HCT116 (cell line): ENCODE data around the gene PDE6C. TPM values are rescaled to one million over a fixed set of nuclear protein-coding genes. Genes with fewer than 3 reads are reported as not detected.

Experiments used
- ATAC-seq: fragments of 200-7000 bp; cut with Tn5 transposase; 2 replicates; pipeline ENCODE4 v1.9.1; 2020; ENCODE audit warnings: mild to moderate bottlenecking, moderate library complexity
- BruUV-seq: library from RNA; stranded (reverse); fragments of 400-500 nt; replicated peaks from 2 replicates; lab custom pipeline; 2021; lab: Mats Ljungman, UMichigan
- CTCF ChIA-PET: fragments of 300-600 bp; sonication (Branson Sonifier 250); formaldehyde crosslinking; loops from one replicate; lab custom pipeline; 2021; ENCODE audit warnings: antibody characterized with exemption; lab: Charles Lee
- POLR2A ChIA-PET: fragments of 300-600, 350-600 bp; sonication (Branson Sonifier 250); formaldehyde crosslinking; loops from one replicate; lab custom pipeline; 2021; ENCODE audit warnings: antibody characterized with exemption; lab: Charles Lee
- RAD21 ChIA-PET, 2 experiments: fragments of 300-600 bp; sonication (Branson Sonifier 250); formaldehyde crosslinking; loops; one replicate each; lab custom pipeline; 2023; ENCODE audit warnings: low total read pairs in 2 of 2; ENCODE audit not compliant: uncharacterized antibody in 2 of 2, unreplicated experiment in 2 of 2, low non-redundant PET in 1 of 2; lab: Charles Lee
- DNase-seq: peaks from one replicate; pipeline ENCODE4 v3.0.0-alpha.2; 2010; ENCODE audit warnings: low read depth, low spot score
- H2AFZ ChIP-seq: fragments of 200-600 bp; shearing (Covaris generic), sonication (generic); 2 replicates; pipeline ENCODE4 v1.6.1; 2017; ENCODE audit warnings: low read depth, mixed run types, mixed read lengths, antibody characterized with exemption, low read length; ENCODE audit not compliant: poor library complexity, severe bottlenecking
- H3K27ac ChIP-seq: 2 replicates; pipeline ENCODE4 v1.5.1; 2012; ENCODE audit warnings: low read depth, low read length
- H3K27me3 ChIP-seq: fragments of 200-600 bp; sonication (generic); 2 replicates; pipeline ENCODE4 v1.6.1; 2016; ENCODE audit warnings: mixed run types, low read length, mixed read lengths; ENCODE audit not compliant: insufficient read depth
- H3K36me3 ChIP-seq, 2 experiments: fragments of 200-500 bp in 1 of 2; fragments of 200-600 bp in 1 of 2; sonication (Bioruptor generic) in 1 of 2; sonication (generic) in 1 of 2; 2 replicates each; pipeline versions ENCODE4 v1.5.1 to v1.6.1; 2014 to 2016; ENCODE audit warnings: low read length in 2 of 2, inconsistent platforms in 1 of 2, mixed read lengths in 1 of 2, mixed run types in 1 of 2; ENCODE audit not compliant: insufficient read depth in 2 of 2, control insufficient read depth in 1 of 2
- H3K4me1 ChIP-seq, 2 experiments: fragments of 200-600 bp in 1 of 2; sonication (generic) in 1 of 2; 2 replicates each; pipeline versions ENCODE4 v1.5.1 to v1.6.1; 2012 to 2017; ENCODE audit warnings: low read length in 2 of 2, inconsistent platforms in 1 of 2, mild to moderate bottlenecking in 1 of 2, mixed read lengths in 1 of 2, mixed run types in 1 of 2, moderate library complexity in 1 of 2; ENCODE audit not compliant: insufficient read depth in 2 of 2, control insufficient read depth in 1 of 2
- H3K4me2 ChIP-seq: fragments of 200-600 bp; sonication (generic); 2 replicates; pipeline ENCODE4 v1.6.1; 2017; ENCODE audit warnings: mixed run types, low read length, mixed read lengths
- H3K4me3 ChIP-seq, 2 experiments: fragments of 200-600 bp in 1 of 2; sonication (generic) in 1 of 2; replicated peaks in 1 of 2; 2 replicates each; pipeline ENCODE4 v1.5.1; 2011 to 2016; ENCODE audit warnings: low read length in 2 of 2, control low read depth in 1 of 2, low read depth in 1 of 2, mild to moderate bottlenecking in 1 of 2, mixed read lengths in 1 of 2, mixed run types in 1 of 2
- H3K79me2 ChIP-seq: fragments of 200-600 bp; sonication (generic); 2 replicates; pipeline ENCODE4 v1.6.1; 2017; ENCODE audit warnings: mild to moderate bottlenecking, mixed run types, low read length, moderate library complexity, mixed read lengths; ENCODE audit not compliant: insufficient read depth
- H3K9ac ChIP-seq: fragments of 200-600 bp; sonication (generic); 2 replicates; pipeline ENCODE4 v1.6.1; 2016; ENCODE audit warnings: low read length, mixed read lengths
- H3K9me2 ChIP-seq: fragments of 200-600 bp; sonication (generic), shearing (Covaris generic); 2 replicates; pipeline ENCODE4 v1.6.1; 2017; ENCODE audit warnings: mixed run types, mild to moderate bottlenecking, moderate library complexity; ENCODE audit not compliant: insufficient read depth
- H3K9me3 ChIP-seq, 2 experiments: fragments of 200-500 bp in 1 of 2; fragments of 200-600 bp in 1 of 2; sonication (Bioruptor generic) in 1 of 2; sonication (generic) in 1 of 2; 2 replicates each; pipeline ENCODE4 v1.6.1; 2014 to 2017; ENCODE audit warnings: low read length in 2 of 2, mixed read lengths in 2 of 2, inconsistent platforms in 1 of 2, low read depth in 1 of 2, mild to moderate bottlenecking in 1 of 2, mixed run types in 1 of 2, moderate library complexity in 1 of 2; ENCODE audit not compliant: control insufficient read depth in 1 of 2, insufficient read depth in 1 of 2
- H4K20me1 ChIP-seq: fragments of 200-600 bp; sonication (generic), shearing (Covaris generic); 2 replicates; pipeline ENCODE4 v1.6.1; 2017; ENCODE audit warnings: mixed run types, mild to moderate bottlenecking, moderate library complexity; ENCODE audit not compliant: insufficient read depth
- CBX3 ChIP-seq: IDR thresholded peaks from 2 replicates; pipeline ENCODE4 v1.6.1; 2012; ENCODE audit warnings: low read depth
- CEBPB ChIP-seq: IDR thresholded peaks from 2 replicates; pipeline ENCODE4 v1.6.1; 2012; ENCODE audit warnings: low read depth
- CTCF ChIP-seq, 3 experiments: fragments of 200-600 bp in 1 of 3; sonication (generic) in 1 of 3; IDR thresholded peaks in 2 of 3; conservative IDR thresholded peaks in 1 of 3; 2 replicates each; pipeline ENCODE4 v1.5.1; 2012 to 2017; ENCODE audit warnings: low read depth in 2 of 3, low read length in 2 of 3, antibody characterized with exemption in 1 of 3, borderline replicate concordance in 1 of 3, control low read depth in 1 of 3, mild to moderate bottlenecking in 1 of 3, mixed read lengths in 1 of 3, mixed run types in 1 of 3, moderate library complexity in 1 of 3; ENCODE audit not compliant: insufficient read depth in 1 of 3
- EGR1 ChIP-seq: IDR thresholded peaks from 2 replicates; pipeline ENCODE4 v1.6.1; 2012; ENCODE audit warnings: low read depth
- ELF1 ChIP-seq: IDR thresholded peaks from 2 replicates; pipeline ENCODE4 v1.6.1; 2012; ENCODE audit warnings: low read depth, borderline replicate concordance
- EZH2phosphoT487 ChIP-seq: fragments of 200-600 bp; IDR thresholded peaks from 2 replicates; pipeline ENCODE4 v1.6.1; 2018; ENCODE audit warnings: antibody characterized with exemption, borderline replicate concordance
- JUND ChIP-seq: IDR thresholded peaks from 2 replicates; pipeline ENCODE4 v1.6.1; 2012
- POLR2A ChIP-seq: IDR thresholded peaks from 2 replicates; pipeline ENCODE4 v1.7.0; 2011; ENCODE audit warnings: borderline replicate concordance; ENCODE audit not compliant: insufficient read depth, insufficient read length; ENCODE audit errors: extremely low read depth
- POLR2AphosphoS5 ChIP-seq: IDR thresholded peaks from 2 replicates; pipeline ENCODE4 v1.6.1; 2011; ENCODE audit warnings: mild to moderate bottlenecking, low read depth, low read length, moderate library complexity
- RAD21 ChIP-seq: IDR thresholded peaks from 2 replicates; pipeline ENCODE4 v1.6.1; 2012; ENCODE audit warnings: low read depth, mild to moderate bottlenecking
- REST ChIP-seq: IDR thresholded peaks from 2 replicates; pipeline ENCODE4 v1.6.1; 2012; ENCODE audit warnings: low read depth
- SIN3A ChIP-seq: IDR thresholded peaks from 2 replicates; pipeline ENCODE4 v1.6.1; 2012; ENCODE audit warnings: low read depth
- SP1 ChIP-seq: IDR thresholded peaks from 2 replicates; pipeline ENCODE4 v1.6.1; 2012; ENCODE audit warnings: low read depth
- SRF ChIP-seq: IDR thresholded peaks from 2 replicates; pipeline ENCODE4 v1.6.1; 2012; ENCODE audit warnings: low read depth
- TCF7L2 ChIP-seq: IDR thresholded peaks from 2 replicates; pipeline ENCODE4 v1.7.0; 2011; ENCODE audit warnings: borderline replicate concordance, inconsistent platforms; ENCODE audit not compliant: insufficient read depth, insufficient read length; ENCODE audit errors: extremely low read depth
- YY1 ChIP-seq: IDR thresholded peaks from 2 replicates; pipeline ENCODE4 v1.6.1; 2011; ENCODE audit warnings: low read length, low read depth, moderate library complexity, mild to moderate bottlenecking; ENCODE audit not compliant: insufficient replicate concordance; ENCODE audit errors: extremely low read depth
- ZFX ChIP-seq: fragments of 450-650 bp; IDR thresholded peaks from 2 replicates; pipeline ENCODE4 v1.6.1; 2017
- ZNF274 ChIP-seq: fragments of 200-500 bp; sonication (Bioruptor generic); IDR thresholded peaks from 2 replicates; pipeline ENCODE4 v1.6.1; 2014; ENCODE audit warnings: mild to moderate bottlenecking, low read depth, low read length, inconsistent platforms
- intact Hi-C: fragments of 100-400 bp; cut with micrococcal nuclease; formaldehyde crosslinking; loops from 2 replicates; pipeline ENCODE4 v1.10.0; 2022
- total RNA-seq: library from RNA; stranded (reverse); gene quantifications from one replicate; pipeline ENCODE4 v1.2.1, GENCODE V29; 2021; ENCODE audit not compliant: unreplicated experiment

The PDE6C gene
- total RNA-seq, 1 experiment from 2014 or later = not detected

- Histone ChIP-seq H3K4me1 (peaks cover 0 to 6% of the 10 kb centered on the region in 2 experiments; a peak in 2 of 4 replicates), H3K9me2 (no peaks in the 10 kb centered on the region), H3K79me2 (no peaks in the 10 kb centered on the region), H3K36me3 (no peaks in the 10 kb centered on the region), H2AFZ (no peak overlapping the region), H4K20me1 (no peaks in the 10 kb centered on the region), H3K27me3 (no peaks in the 10 kb centered on the region), H3K27ac (no peak overlapping the region), H3K4me3 (no peak overlapping the region), H3K9me3 (no peaks in the 10 kb centered on the region), H3K4me2 (no peak overlapping the region), H3K9ac (no peak overlapping the region)
- BruUV-seq = no TSS peak
- DNase-seq = no peak
- ATAC-seq = no peak
- intact Hi-C loops = no loop called here
- ChIA-PET CTCF (no interaction called here), RAD21 (no interaction called here), POLR2A (no interaction called here)
- no peak for TF ChIP-seq ZNF274
These were observed 41.9 kb downstream of the PDE6C start for GRCh38 chr10:93654201-93654600.

- CTCF ChIA-PET = no interaction called here
- POLR2A ChIA-PET = no interaction called here
- ATAC-seq = no peak
- Histone ChIP-seq H3K36me3 (no peaks in the 10 kb centered on the region), H3K9me2 (no peaks in the 10 kb centered on the region), H2AFZ (no peak overlapping the region), H3K27me3 (no peaks in the 10 kb centered on the region), H3K4me1 (peaks cover 0 to 6% of the 10 kb centered on the region in 2 experiments; a peak in 2 of 4 replicates), H3K9me3 (no peaks in the 10 kb centered on the region), H3K27ac (no peak overlapping the region), H4K20me1 (no peaks in the 10 kb centered on the region), H3K4me3 (no peak overlapping the region), H3K79me2 (no peaks in the 10 kb centered on the region), H3K9ac (no peak overlapping the region), H3K4me2 (no peak overlapping the region)
- BruUV-seq = no TSS peak
- intact Hi-C loops = no loop called here
- RAD21 ChIA-PET = no interaction called here
- no peak for DNase-seq
- TF ChIP-seq SRF (no peak), EGR1 (no peak), SIN3A (no peak), ZFX (no peak), EZH2phosphoT487 (no peak), ELF1 (no peak), TCF7L2 (no peak), SP1 (no peak), POLR2A (no peak), CBX3 (no peak), POLR2AphosphoS5 (no peak), RAD21 (no peak), YY1 (no peak), ZNF274 (no peak), JUND (no peak), CTCF (IDR thresholded peaks at IDR 0.05 in 2 of 3, conservative IDR thresholded peaks at IDR 0.05 in 1 of 3; ENCODE audit: borderline replicate concordance in 1 of 3, insufficient read depth in 1 of 3, low read depth in 2 of 3, low read length in 2 of 3) (no peak), CEBPB (no peak), REST (no peak)
These were observed 43.8 kb downstream of the PDE6C start for GRCh38 chr10:93656155-93656554.
